Kidney glomerular epithelial cell (primary cell): ENCODE measurements around the gene TMEM116.
A peak's percentile ranks its signal among the peaks of the same experiment; 100 is the strongest.
"Not testable (repeated sequence)": the region's sequence is repeated elsewhere in the genome, so short reads cannot be mapped to it uniquely, and the experiment has no call there.

Source experiments
- DNase-seq: peaks from one replicate; lab custom pipeline; 2025; lab: John Stamatoyannopoulos, UW

Gene TMEM116

DNA sequence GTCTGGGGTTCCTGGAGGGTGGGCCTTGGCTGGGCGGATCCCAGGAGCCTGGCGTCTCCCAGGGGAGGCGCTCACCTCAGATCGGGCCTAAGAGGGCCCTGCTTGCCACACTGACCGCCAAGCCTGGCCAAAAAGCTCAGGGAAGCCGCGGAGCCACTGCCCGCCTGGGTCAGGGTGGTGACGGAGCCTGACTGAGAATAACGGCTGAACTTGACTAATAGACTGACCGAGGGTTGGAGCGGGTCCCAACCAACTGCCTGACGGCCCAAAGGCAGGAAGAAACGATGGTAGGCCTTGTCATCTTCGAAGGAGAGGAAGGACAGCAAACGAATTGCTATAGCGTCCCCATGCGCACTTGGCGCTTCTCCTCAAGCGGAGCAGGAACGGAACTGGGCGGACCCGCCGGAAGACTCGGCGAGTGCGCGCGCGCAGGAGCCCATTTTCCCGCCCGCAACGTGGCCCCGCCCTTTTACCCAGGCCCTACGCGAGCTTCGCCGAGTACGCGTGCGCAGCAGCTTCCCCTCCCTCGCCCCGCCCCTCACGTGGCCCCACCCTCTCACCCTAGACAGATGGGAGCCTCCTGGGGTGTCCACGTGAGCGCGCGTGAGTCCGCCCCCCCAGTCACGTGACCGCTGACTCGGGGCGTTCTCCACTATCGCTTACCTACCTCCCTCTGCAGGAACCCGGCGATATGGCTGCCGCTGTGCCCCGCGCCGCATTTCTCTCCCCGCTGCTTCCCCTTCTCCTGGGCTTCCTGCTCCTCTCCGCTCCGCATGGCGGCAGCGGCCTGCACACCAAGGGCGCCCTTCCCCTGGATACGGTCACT is at the start of gene TMEM116, which contains the start of gene ERP29:
Gene TMEM116, minus strand, starts transcription at position 391 of the 826 bp plus-strand sequence. CDS start 7,895 bp downstream, outside the sequence.
Gene ERP29, plus strand, starts transcription at position 652 of the 826 bp plus-strand sequence. Its CDS starts 40 bp downstream, at position 692.
- peak; percentile 89 for DNase-seq

- DNase-seq = no peak
Measured at GRCh38 chr12:112061137-112061536, 48.2 kb upstream of the TMEM116 start.

GRCh38 chr12:112049351-112049750 is 36.4 kb upstream of the TMEM116 start:
- no peak for DNase-seq

DNA sequence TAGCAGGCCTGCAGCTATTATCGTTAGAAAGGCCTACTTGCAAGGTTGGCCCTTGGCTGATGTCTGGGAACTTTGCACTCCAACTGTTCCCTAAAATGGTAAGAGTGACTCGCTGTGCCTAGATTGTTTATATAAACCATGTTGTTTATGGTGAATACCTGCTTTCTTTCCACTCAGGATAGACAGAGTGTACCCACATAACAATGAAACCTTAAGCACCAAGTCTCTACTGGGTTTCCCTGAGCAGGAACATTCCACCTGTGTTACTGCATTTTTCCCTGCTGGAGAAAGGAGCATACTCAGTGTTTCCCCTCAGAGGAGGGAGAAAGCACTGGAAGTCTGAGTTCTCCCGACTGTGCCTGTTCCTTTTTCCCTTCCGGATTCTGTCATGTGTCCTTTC is 33.0 kb upstream of the TMEM116 start:
- no peak for DNase-seq

- DNase-seq = not testable (repeated sequence)
Measured at GRCh38 chr12:112036614-112037013, 23.6 kb upstream of the TMEM116 start.

DNA sequence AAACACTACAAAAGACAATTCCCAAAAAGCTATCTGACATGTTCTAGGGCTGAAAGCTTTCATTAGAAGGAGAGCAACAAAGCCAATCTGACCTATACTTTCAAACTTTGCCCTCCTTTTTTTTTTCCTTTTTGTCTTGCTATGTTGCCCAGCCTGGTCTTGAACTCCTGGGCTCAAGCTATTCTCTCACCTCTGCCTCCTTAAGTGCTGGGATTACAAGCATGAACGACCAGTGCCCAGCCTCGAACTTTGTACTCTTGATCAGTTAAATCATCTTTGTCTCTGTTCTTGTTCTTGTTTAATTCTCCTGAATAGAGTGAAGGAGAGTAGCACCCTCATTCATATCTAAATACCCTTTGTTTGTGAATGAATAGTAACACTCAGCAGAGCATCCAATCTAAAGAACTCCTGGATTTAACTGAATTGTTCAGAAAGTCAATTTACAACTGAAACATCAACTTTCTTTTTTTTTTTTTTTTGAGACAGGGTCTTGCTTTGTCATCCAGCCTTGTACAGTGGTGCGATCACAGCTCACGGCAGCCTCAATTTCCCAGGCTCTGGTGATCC is 22.3 kb upstream of the TMEM116 start:
- no peak for DNase-seq

- DNase-seq = no peak
Measured at GRCh38 chr12:112032292-112032691, 19.3 kb upstream of the TMEM116 start.

GRCh38 chr12:112031472-112031871 is 18.5 kb upstream of the TMEM116 start:
- DNase-seq = no peak

DNA sequence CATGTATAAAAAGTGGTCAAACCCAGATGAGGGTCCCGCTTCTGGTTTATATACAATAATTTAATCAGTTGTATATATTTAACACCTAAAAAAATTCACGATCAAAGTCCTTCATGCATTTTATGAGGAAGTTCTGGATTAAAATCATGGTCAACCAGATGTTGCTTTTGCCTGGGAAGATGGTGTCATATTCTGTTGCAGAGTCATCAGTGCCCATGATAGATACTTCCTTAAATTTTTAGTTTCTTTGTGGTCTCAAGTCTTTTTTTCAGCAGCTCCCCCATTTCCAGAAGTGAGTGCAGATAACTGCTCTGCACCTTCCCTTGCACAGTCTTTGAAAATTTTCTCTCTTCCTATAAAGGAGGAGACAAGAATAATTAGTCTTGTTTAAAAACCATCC is 16.3 kb upstream of the TMEM116 start:
- no peak for DNase-seq

GRCh38 chr12:112025808-112026375 is 12.9 kb upstream of the TMEM116 start:
- DNase-seq = no peak

DNA sequence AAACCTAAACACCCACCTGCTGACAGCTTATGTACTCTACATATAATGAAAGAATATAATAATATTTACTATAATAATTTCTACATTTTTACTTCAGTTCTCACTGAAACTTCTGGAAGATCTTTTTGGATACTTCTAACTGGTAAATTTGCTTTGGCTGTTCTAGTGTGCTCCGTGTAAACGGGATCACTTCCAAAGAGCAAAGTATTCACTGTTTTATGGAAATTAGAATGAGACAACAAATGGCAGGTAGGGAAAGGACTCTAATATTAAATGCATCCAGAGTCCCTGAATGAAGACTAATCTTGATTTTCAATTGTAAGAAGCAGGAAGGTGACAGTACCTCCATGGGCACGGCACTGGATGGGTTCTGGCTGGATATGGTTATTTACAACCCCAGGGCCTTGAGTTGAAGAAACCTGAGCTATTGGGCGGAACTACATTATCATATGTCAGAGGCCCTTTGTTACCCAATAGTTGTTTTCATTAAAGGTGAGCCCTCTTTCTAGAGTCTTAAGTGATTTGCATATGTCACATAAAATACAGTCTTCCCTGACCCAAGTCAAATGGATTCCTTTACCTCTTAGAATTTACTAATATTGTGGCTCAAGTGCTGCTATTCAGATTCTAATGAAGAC is 10.9 kb upstream of the TMEM116 start:
- no peak for DNase-seq

DNA sequence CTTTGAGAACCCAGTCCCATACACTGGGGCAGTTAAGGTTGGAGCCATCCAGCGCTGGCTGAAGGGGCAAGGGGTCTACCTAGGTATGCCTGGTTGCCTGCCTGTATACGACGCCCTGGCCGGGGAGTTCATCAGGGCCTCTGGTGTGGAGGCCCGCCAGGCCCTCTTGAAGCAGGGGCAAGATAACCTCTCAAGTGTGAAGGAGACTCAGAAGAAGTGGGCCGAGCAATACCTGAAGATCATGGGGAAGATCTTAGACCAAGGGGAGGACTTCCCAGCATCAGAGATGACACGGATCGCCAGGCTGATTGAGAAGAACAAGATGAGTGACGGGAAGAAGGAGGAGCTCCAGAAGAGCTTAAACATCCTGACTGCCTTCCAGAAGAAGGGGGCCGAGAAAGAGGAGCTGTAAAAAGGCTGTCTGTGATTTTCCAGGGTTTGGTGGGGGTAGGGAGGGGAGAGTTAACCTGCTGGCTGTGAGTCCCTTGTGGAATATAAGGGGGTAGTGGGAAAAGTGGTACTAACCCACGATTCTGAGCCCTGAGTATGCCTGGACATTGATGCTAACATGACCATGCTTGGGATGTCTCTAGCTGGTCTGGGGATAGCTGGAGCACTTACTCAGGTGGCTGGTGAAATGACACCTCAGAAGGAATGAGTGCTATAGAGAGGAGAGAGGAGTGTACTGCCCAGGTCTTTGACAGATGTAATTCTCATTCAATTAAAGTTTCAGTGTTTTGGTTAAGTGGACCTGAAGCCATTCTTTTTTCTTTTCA is 9.5 kb upstream of the TMEM116 start:
- DNase-seq = no peak

DNA sequence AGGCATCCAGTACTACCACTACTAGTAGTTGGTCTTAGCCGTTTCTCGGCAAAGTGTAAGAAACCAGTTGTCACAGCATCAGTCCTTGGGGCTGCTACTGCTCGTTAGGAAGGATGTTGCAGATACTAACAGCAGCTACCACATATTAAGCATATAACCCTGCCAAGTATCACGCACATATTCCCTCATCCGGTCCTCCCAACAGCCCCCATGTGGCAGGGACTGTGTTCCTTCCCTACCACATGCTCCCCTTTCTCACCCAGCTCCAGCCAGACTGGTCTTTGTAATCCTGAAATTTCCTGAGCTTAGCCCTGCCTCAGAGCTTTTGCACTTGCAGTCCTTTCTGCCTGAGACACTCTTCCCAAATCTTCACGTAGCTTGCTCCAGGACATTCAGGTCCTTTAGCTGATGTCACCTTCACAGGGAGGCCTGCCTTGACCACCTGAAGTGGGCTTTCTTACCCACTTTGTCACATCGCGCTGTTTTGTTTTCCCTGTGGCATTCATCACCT is 8.0 kb upstream of the TMEM116 start:
- no peak for DNase-seq

- DNase-seq = no peak
Measured at GRCh38 chr12:112018571-112019237, 5.7 kb upstream of the TMEM116 start.

DNA sequence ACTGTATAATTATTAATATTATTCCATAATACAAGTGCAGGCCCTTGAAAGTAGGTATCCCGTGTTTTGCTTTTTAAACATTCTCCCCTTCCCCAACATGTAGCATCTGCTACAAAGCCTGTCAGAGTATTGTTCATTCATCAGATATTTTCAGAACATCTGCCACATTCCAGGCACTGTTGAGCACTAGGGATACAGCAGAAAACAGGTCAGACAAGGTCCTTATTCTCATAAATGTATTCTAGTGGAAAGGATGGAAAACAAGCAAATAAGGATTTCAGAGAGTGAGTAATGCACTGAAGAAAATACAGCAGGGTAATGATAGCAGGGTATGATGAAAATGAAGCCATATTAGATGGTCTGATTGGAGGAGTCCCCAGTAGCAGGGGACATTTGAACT is 4.1 kb upstream of the TMEM116 start:
- no peak for DNase-seq

- no peak for DNase-seq
Measured at GRCh38 chr12:112015938-112016337, 3.0 kb upstream of the TMEM116 start.

- DNase-seq = peak; percentile 60
Measured at GRCh38 chr12:112013601-112014402, 837 bp upstream of the TMEM116 start.

GRCh38 chr12:112011685-112012084 is 1.3 kb downstream of the TMEM116 start:
- DNase-seq = no peak

DNA sequence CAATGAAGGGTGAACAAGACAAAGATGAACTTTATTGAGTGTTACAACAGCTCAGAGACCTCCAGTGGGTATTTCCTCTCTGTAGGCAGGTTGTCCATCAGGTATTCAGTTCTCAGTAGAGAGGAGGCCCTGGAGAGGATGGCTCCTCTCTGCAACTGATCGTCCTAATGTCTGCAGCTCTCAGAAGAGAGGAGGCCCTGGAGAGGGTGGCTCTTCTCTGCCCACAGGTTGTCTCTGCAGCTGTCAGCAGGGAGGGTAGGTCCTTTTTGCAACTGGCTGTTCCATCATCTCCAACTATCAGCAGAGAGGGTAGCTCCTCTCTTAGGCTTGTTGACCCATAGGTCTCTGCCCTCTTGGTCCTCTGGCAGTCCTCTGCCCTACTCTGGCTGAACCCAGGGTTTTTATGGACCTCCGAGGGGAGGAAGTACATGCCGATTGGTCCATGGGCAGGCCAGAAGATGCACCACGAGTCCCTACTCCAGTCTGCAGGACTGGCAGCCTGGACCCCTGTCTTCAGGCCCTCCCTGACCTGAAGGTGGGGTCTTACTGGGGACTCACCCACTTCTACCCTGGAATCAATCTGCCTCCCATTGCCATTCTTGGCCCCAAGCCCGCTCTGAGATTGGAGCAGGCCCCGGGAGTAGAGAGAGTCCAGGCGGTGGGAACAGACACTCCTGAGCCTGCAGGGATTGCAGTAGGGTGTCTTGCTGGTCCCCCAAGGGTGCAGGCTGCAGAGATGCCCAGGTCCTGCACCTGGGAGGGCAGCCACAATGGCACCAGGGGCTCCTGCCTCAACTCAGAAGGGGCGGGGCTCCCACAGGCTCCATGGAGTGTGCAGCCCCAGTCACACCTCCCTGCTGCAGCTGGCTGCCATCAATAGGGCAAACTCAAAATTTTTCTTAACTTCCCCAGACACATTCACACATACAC is 2.3 kb downstream of the TMEM116 start:
- no peak for DNase-seq
